HG03457 (cell line): ENCODE data around the gene ARHGAP23.

Experiments
- ATAC-seq: cut with Tn5 transposase; IDR thresholded peaks from one replicate; pipeline ENCODE4 v1.9.1; 2021; ENCODE audit warnings: moderate number of reproducible peaks; ENCODE audit not compliant: unreplicated experiment

ARHGAP23 gene, protein sequence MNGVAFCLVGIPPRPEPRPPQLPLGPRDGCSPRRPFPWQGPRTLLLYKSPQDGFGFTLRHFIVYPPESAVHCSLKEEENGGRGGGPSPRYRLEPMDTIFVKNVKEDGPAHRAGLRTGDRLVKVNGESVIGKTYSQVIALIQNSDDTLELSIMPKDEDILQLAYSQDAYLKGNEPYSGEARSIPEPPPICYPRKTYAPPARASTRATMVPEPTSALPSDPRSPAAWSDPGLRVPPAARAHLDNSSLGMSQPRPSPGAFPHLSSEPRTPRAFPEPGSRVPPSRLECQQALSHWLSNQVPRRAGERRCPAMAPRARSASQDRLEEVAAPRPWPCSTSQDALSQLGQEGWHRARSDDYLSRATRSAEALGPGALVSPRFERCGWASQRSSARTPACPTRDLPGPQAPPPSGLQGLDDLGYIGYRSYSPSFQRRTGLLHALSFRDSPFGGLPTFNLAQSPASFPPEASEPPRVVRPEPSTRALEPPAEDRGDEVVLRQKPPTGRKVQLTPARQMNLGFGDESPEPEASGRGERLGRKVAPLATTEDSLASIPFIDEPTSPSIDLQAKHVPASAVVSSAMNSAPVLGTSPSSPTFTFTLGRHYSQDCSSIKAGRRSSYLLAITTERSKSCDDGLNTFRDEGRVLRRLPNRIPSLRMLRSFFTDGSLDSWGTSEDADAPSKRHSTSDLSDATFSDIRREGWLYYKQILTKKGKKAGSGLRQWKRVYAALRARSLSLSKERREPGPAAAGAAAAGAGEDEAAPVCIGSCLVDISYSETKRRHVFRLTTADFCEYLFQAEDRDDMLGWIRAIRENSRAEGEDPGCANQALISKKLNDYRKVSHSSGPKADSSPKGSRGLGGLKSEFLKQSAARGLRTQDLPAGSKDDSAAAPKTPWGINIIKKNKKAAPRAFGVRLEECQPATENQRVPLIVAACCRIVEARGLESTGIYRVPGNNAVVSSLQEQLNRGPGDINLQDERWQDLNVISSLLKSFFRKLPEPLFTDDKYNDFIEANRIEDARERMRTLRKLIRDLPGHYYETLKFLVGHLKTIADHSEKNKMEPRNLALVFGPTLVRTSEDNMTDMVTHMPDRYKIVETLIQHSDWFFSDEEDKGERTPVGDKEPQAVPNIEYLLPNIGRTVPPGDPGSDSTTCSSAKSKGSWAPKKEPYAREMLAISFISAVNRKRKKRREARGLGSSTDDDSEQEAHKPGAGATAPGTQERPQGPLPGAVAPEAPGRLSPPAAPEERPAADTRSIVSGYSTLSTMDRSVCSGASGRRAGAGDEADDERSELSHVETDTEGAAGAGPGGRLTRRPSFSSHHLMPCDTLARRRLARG (N-terminal part only)

GRCh38 chr17:38428112-38428642 is at the start of gene ARHGAP23:
Gene ARHGAP23 (plus strand): TSS chr17:38428464. CDS start chr17:38428486, 22 bp downstream.
- no peak for ATAC-seq

GRCh38 chr17:38379448-38379847 is 48.8 kb upstream of the ARHGAP23 start:
- no peak for ATAC-seq

DNA sequence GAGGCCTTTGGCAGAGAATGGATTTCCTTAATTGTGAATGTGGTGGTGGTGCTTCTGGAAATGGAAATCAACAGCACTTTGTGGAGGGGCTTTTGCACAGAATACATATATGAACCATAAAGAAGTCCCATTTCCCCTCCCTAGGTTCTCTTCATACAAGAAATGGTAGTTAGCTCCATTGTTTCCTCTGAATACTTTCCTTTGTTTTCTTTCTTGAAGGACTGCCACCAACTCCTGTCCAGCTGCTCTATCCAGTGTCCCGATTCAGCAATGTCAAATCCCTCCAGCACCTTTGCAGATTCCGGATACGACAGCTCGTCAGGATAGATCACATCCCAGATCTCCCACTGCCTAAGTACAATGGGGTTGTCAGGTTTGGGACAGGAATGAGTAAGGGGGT is 33.2 kb upstream of the ARHGAP23 start:
- ATAC-seq: no peak

GRCh38 chr17:38397227-38397626 is 31.0 kb upstream of the ARHGAP23 start:
- ATAC-seq: no peak

GRCh38 chr17:38400286-38400685 is 28.0 kb upstream of the ARHGAP23 start:
- ATAC-seq: no peak

DNA sequence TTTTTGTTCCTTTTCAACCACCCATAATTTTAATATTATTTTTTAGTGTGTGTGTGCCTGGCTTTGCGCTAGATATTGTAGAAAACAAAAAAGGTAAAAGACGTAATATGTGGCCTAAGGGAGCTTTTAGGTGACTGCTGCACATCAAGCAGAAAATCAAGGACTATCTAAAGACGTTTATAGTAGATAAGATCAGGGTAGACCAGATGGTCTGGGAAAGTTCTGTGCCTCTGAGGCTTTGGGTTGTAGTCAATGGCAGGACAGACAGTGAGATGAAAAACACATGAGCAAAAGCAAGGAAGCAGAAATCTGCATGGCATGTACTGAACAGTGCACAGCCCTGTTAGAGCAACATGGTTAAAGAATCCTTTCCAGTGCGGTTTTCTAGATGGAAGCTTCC is 26.8 kb upstream of the ARHGAP23 start:
- ATAC-seq: no peak

DNA sequence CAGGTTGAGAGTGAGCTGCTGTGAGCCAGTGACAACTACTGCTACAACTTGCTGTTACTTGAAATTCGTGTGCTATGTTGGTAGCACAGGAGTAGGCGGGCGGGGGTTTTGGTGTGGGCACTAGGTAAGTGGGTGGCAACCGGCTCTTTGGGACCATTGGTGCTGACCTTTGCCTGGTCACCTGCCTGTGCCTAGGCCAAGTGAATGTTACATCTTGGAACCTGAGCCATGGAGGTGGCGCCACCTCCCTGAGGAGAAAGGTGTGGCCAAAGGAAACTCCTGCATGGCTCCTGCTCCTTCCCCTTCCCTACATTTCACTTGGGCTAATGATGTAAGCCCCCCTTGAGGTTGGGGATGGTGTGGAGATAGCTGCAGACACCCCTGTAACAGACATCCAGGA is 25.4 kb upstream of the ARHGAP23 start:
- ATAC-seq: no peak

GRCh38 chr17:38403491-38403890 is 24.8 kb upstream of the ARHGAP23 start:
- no peak for ATAC-seq

- no peak for ATAC-seq
Measured at GRCh38 chr17:38404174-38404943, 23.9 kb upstream of the ARHGAP23 start.

- no peak for ATAC-seq
Measured at GRCh38 chr17:38405654-38406053, 22.6 kb upstream of the ARHGAP23 start.

- ATAC-seq: no peak
Measured at GRCh38 chr17:38410201-38410600, 18.1 kb upstream of the ARHGAP23 start.

GRCh38 chr17:38415250-38416194 is 12.7 kb upstream of the ARHGAP23 start:
- ATAC-seq: no peak

DNA sequence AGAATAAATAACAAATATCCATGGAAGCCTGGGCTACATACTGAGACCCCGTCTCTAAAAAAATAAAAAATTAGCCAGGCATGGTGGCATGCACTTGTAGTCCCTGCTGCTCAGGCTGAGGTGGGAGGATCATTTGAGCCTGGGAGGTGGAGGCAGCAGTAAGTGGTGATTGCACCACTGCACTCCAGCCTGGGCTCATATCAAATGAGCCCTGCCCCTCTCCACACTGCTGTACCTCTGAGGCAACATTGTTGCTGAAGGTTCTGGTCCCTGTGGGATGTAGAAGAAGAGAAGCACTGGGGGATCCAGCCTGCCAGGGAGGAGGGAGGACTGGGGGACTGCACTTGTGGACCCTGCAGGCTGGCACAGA is 11.4 kb upstream of the ARHGAP23 start:
- ATAC-seq: no peak

DNA sequence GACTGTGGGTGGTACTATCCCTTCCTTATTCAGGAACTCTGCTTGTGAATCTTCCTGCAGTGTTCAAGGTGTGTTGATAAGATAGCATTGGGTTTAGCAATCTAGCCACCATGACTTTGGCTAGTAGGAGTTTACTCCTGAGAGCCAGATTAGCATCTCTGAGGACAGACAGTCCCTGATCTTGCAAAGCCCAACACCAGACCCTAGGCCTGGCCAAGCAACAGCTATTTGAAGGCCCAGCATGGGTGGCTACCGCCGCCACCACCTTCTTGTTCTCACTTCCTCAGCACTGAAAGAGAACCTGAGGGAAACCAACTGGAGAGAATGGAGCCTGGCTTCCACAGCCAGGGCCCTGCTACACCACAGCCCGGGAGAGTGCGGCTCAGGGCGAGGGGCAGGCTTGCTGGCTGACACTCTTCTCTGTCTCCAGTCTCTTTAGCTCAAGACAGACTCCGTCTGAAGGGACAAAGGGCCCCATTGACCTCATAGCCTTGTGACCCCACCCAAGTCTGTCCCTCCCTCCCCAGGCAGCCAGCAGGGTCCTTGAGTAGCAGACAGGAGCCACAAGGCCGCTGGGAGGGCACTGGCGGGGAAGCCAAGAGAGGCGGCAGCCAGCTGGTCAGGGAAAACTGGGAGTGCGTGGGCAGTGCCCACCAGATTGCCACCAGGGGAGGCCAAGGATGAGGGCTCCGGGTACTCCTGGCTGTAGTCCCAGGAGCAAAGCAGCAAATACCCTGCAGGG is 10.9 kb upstream of the ARHGAP23 start:
- ATAC-seq: no peak

DNA sequence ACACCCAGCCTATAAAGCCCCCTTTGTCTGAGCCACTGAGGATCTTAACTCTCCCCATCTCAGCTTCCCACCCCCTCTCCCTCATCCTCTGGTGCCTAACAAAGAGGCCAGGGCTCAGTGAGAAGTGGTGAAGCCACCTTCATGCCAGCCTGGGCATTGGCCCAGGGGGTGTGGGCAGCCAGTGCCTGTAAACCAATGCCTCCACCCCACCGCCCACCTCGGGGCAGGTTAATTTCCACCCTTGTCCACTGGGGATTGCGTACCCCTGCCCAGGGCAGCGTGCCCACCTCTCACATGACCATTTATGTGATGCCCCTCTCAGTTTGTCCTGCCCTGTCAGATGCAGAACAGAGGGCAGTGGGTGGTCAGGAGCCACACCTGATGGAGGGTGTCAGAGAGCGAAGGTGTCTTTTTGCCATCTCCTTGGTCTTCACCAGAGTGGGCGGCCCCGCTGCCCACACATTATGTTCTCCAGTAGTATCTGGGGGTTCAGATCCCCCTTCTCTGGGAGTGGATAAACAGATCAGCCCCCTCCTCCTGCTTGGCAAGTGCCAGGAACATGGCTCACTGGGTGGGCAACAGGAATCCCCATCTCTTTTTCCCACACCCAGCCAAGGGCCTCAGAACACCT is 10.1 kb upstream of the ARHGAP23 start:
- ATAC-seq: no peak

- ATAC-seq: no peak
Measured at GRCh38 chr17:38418693-38419507, 9.4 kb upstream of the ARHGAP23 start.

GRCh38 chr17:38419508-38419981 is 8.7 kb upstream of the ARHGAP23 start:
- ATAC-seq: no peak
